ENCODE measurements around the gene INPP4B.

The INPP4B gene

GRCh38 chr4:142354794-142355420 lies 491.2 kb downstream of the INPP4B start:
- TF ChIP-seq ZFX (IDR thresholded peaks at IDR 0.05; ENCODE audit: borderline replicate concordance) (no peak), CTCF (IDR thresholded peaks at IDR 0.05) (no peak)
- no peak overlapping the region for H3K27ac ChIP-seq

- no peak for TF ChIP-seq CTCF (IDR thresholded peaks at IDR 0.05)
- TF ChIP-seq ZFX (IDR thresholded peaks at IDR 0.05; ENCODE audit: borderline replicate concordance) = no peak
- no peak overlapping the region for H3K27ac ChIP-seq
These were observed 492.1 kb downstream of the INPP4B start for GRCh38 chr4:142354041-142354440.

GRCh38 chr4:142353149-142353738 lies 492.9 kb downstream of the INPP4B start:
- TF ChIP-seq ZFX (IDR thresholded peaks at IDR 0.05; ENCODE audit: borderline replicate concordance) (no peak), CTCF (IDR thresholded peaks at IDR 0.05) (peak; percentile 93)
- H3K27ac ChIP-seq = no peak overlapping the region

GRCh38 chr4:142352712-142353111 lies 493.4 kb downstream of the INPP4B start:
- H3K27ac ChIP-seq = no peak overlapping the region
- no peak for TF ChIP-seq ZFX (IDR thresholded peaks at IDR 0.05; ENCODE audit: borderline replicate concordance)
- TF ChIP-seq CTCF (IDR thresholded peaks at IDR 0.05) = no peak

- no peak overlapping the region for H3K27ac ChIP-seq
- TF ChIP-seq CTCF (IDR thresholded peaks at IDR 0.05) (no peak), ZFX (IDR thresholded peaks at IDR 0.05; ENCODE audit: borderline replicate concordance) (no peak)
These were observed 494.1 kb downstream of the INPP4B start for GRCh38 chr4:142351958-142352357.

- H3K27ac ChIP-seq = no peak overlapping the region
- no peak for TF ChIP-seq ZFX (IDR thresholded peaks at IDR 0.05; ENCODE audit: borderline replicate concordance)
- no peak for TF ChIP-seq CTCF (IDR thresholded peaks at IDR 0.05)
These were observed 495.2 kb downstream of the INPP4B start for GRCh38 chr4:142350871-142351270.

- no peak overlapping the region for H3K27ac ChIP-seq
- no peak for TF ChIP-seq CTCF (IDR thresholded peaks at IDR 0.05)
- no peak for TF ChIP-seq ZFX (IDR thresholded peaks at IDR 0.05; ENCODE audit: borderline replicate concordance)
These were observed 497.5 kb downstream of the INPP4B start for GRCh38 chr4:142348613-142349021.

All from 22Rv1 (cell line).